Measurements from ENCODE around the gene GRM1.

The GRM1 gene

DNA sequence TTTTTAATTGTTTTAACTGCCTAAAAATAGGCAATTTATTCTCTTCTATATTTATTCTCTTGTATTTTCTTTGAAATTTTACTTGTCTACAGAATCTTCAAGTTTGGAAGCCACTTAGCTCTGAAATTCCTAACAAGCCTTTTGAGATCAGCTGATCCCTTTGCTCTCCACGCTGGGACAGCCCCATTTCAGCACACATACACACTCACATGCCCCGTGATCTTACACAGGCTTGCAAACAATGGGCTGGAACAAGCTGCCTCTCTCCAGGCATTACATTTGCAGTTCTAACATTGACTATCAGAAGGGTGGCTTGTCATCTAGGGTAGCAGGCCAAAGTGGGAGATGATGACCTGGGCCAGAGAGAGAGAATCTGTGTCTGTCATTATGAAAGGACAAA lies 452.7 kb downstream of the GRM1 start:
- no peak for DNase-seq (ENCODE audit: low spot score)

DNA sequence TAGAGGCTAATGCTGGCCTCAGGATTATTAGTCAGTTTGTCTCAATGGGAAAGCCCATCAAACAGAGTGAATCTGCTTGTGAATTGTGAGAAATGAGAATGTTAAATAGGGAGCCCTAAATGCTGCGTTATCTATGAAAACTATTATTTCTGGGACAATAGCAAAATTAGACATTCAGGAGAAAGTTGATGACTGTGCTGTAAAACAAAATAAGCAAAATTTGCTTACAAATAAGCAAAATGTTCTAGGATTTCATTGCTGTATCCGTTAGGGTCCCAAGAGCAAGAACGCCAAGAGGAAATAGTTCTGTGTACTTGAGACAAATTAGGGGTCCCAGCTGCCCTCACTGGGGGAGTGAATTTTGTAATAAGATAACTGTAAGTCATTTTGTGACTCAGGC lies 455.5 kb downstream of the GRM1 start:
- no peak for DNase-seq (ENCODE audit: low spot score)
